B cell (primary cell): Measurements from ENCODE around the gene C22orf31. TPM values are rescaled to one million over a fixed set of nuclear protein-coding genes. Genes with fewer than 3 reads are reported as not detected.

Source experiments
- ATAC-seq: fragments of 200-7000 bp; cut with Tn5 transposase; one replicate; pipeline ENCODE4 v1.10.0; 2021; ENCODE audit warnings: low read depth, mild to moderate bottlenecking, moderate number of reproducible peaks, moderate library complexity
- CTCF ChIA-PET: fragments of 350-600 bp; sonication (Branson Sonifier 250); formaldehyde crosslinking; loops from one replicate; lab custom pipeline; 2021; ENCODE audit warnings: antibody characterized with exemption, inconsistent platforms; lab: Charles Lee
- POLR2A ChIA-PET: fragments of 350-600 bp; sonication (Branson Sonifier 250); formaldehyde crosslinking; loops from one replicate; lab custom pipeline; 2021; ENCODE audit warnings: antibody characterized with exemption; lab: Charles Lee
- DNase-seq: peaks from one replicate; pipeline ENCODE4 v3.0.0; 2013
- H2AFZ ChIP-seq: 2 replicates; pipeline ENCODE4 v1.6.1; 2012; ENCODE audit warnings: mild to moderate bottlenecking, low read depth, low read length; ENCODE audit not compliant: insufficient read depth, poor library complexity, severe bottlenecking
- H3K27ac ChIP-seq, 2 donors: 1 replicate in 1 of 2; 2 replicates in 1 of 2; pipeline ENCODE4 v1.5.1; 2012 to 2013; ENCODE audit warnings: low read length in 2 of 2, mild to moderate bottlenecking in 2 of 2, moderate library complexity in 1 of 2
- H3K27me3 ChIP-seq, 4 experiments: fragments of 200-600 bp in 1 of 4; sonication (generic) in 1 of 4; replicated peaks in 1 of 4; 1 replicate in 2 of 4; 2 replicates in 2 of 4; pipeline versions ENCODE4 v1.6.1 to v1.7.0; 2013 to 2016; ENCODE audit warnings: low read length in 3 of 4, mild to moderate bottlenecking in 2 of 4, mixed read lengths in 1 of 4, moderate library complexity in 1 of 4; ENCODE audit not compliant: insufficient read depth in 4 of 4, control insufficient read depth in 3 of 4; ENCODE audit errors: control extremely low read depth in 1 of 4
- H3K36me3 ChIP-seq, 2 experiments: replicated peaks in 1 of 2; 1 replicate in 1 of 2; 2 replicates in 1 of 2; pipeline versions ENCODE4 v1.6.1 to v1.7.1; 2013; ENCODE audit warnings: low read length in 1 of 2; ENCODE audit not compliant: insufficient read depth in 2 of 2, control insufficient read depth in 1 of 2; ENCODE audit errors: control extremely low read depth in 1 of 2, extremely low read depth in 1 of 2
- H3K4me1 ChIP-seq, 2 donors: fragments of 200-600 bp in 1 of 2; sonication (generic) in 1 of 2; 1 replicate in 1 of 2; 2 replicates in 1 of 2; pipeline versions ENCODE4 v1.5.1 to v1.6.1; 2013 to 2017; ENCODE audit warnings: low read length in 2 of 2; ENCODE audit not compliant: control insufficient read depth in 2 of 2, insufficient read depth in 2 of 2
- H3K4me2 ChIP-seq: replicated peaks from 2 replicates; pipeline ENCODE3; 2012; ENCODE audit warnings: mild to moderate bottlenecking, low read depth, low read length; ENCODE audit not compliant: poor library complexity, severe bottlenecking
- H3K4me3 ChIP-seq, 5 experiments: fragments of 200-600 bp in 1 of 5; sonication (generic) in 1 of 5; 1 replicate in 3 of 5; 2 replicates in 2 of 5; pipeline versions ENCODE4 v1.5.1 to v1.7.0; 2011 to 2016; ENCODE audit warnings: low read length in 4 of 5, mild to moderate bottlenecking in 4 of 5, low read depth in 2 of 5, control low read depth in 1 of 5, moderate library complexity in 1 of 5; ENCODE audit not compliant: insufficient read depth in 1 of 5; ENCODE audit errors: control extremely low read depth in 1 of 5, extremely low read depth in 1 of 5
- H3K79me2 ChIP-seq: fragments of 200-600 bp; sonication (generic); one replicate; pipeline ENCODE4 v1.6.0; 2016; ENCODE audit warnings: low read length; ENCODE audit not compliant: control insufficient read depth, insufficient read depth
- H3K9ac ChIP-seq: fragments of 200-600 bp; sonication (generic); 2 replicates; pipeline ENCODE4 v1.6.1; 2017; ENCODE audit warnings: mild to moderate bottlenecking, low read length, moderate library complexity
- H3K9me3 ChIP-seq, 3 donors: one replicate each; pipeline versions ENCODE4 v1.6.1 to v1.7.1; 2013; ENCODE audit warnings: low read length in 2 of 3; ENCODE audit not compliant: control insufficient read depth in 2 of 3, insufficient read depth in 1 of 3; ENCODE audit errors: control extremely low read depth in 1 of 3
- H4K20me1 ChIP-seq: 2 replicates; pipeline ENCODE4 v1.6.0; 2012; ENCODE audit warnings: mild to moderate bottlenecking, low read length; ENCODE audit not compliant: insufficient read depth, control insufficient read depth, poor library complexity, severe bottlenecking
- H3K27ac Mint-ChIP-seq: one replicate; pipeline ENCODE4 v1.8.0; 2021; ENCODE audit warnings: mixed read lengths
- H3K27me3 Mint-ChIP-seq: one replicate; pipeline ENCODE4 v1.8.0; 2021; ENCODE audit warnings: mixed read lengths
- H3K4me1 Mint-ChIP-seq: one replicate; pipeline ENCODE4 v1.8.0; 2021; ENCODE audit warnings: mixed read lengths
- H3K4me3 Mint-ChIP-seq: one replicate; pipeline ENCODE4 v1.8.0; 2021; ENCODE audit warnings: mixed read lengths
- H3K9me3 Mint-ChIP-seq: one replicate; pipeline ENCODE4 v1.8.0; 2022; ENCODE audit warnings: mixed read lengths; ENCODE audit not compliant: insufficient read depth
- CTCF ChIP-seq: fragments of 200-600 bp; IDR thresholded peaks from one replicate; pipeline ENCODE4 v1.8.0; 2022; ENCODE audit warnings: antibody characterized with exemption, mild to moderate bottlenecking
- EZH2 ChIP-seq: IDR thresholded peaks from 2 replicates; pipeline ENCODE4 v1.6.1; 2012; ENCODE audit warnings: borderline replicate concordance, low read depth, mild to moderate bottlenecking, moderate library complexity, low read length; ENCODE audit not compliant: insufficient read depth, poor library complexity, severe bottlenecking
- WGBS: methylation state at CpG from one replicate; pipeline ENCODE4 v1.1.5; 2013; ENCODE audit warnings: missing lambda C conversion rate; ENCODE audit not compliant: insufficient coverage; 5-methylcytosine and 5-hydroxymethylcytosine counted together
- intact Hi-C: fragments of 100-400 bp; cut with micrococcal nuclease; formaldehyde crosslinking; loops from one replicate; pipeline ENCODE4 v1.10.0; 2022
- polyA plus RNA-seq: library from polyadenylated mRNA; depleted of rRNA; stranded (reverse); fragments of >200 nt; gene quantifications from 2 replicates; pipeline ENCODE4 v1.2.3, GENCODE V29; 2012
- total RNA-seq, 2 donors: library from RNA; stranded (reverse); fragments of 120-200 nt in 1 of 2; gene quantifications; 1 replicate in 1 of 2; 2 replicates in 1 of 2; pipeline versions ENCODE4 v1.2.3 to v1.2.4, GENCODE V29; 2013 to 2022

C22orf31 gene
- total and polyA plus RNA-seq, 2 donors (not counting 1 experiment from before 2014, with no cell fraction given), result not detected

- DNase-seq, result no peak
- no peaks in the 10 kb centered on the region for H3K36me3 ChIP-seq
- no peak for ATAC-seq
- intact Hi-C loops, result no loop called here
- Mint-ChIP-seq H3K4me1 (no peaks in the 10 kb centered on the region), H3K27ac (no peak overlapping the region), H3K9me3 (no peaks in the 10 kb centered on the region), H3K27me3 (peaks cover 21% of the 10 kb centered on the region), H3K4me3 (no peak overlapping the region)
- H3K4me3 ChIP-seq, result no peak overlapping the region
- WGBS, result 66% methylated on average over 3 of the region's 7 CpGs
- ChIA-PET POLR2A (no interaction called here), CTCF (interaction anchor here (1.2 kb wide), 1 partner anchor 163 kb away, joined by 3 read pairs; no protein-coding TSS in a partner anchor)
- peaks cover 0 to 10% (median 6%) of the 10 kb centered on the region in 4 experiments for H3K27me3 ChIP-seq
- H3K9ac ChIP-seq, result no peak overlapping the region
- no peak overlapping the region for H2AFZ ChIP-seq
- H3K4me1 ChIP-seq, result no peaks in the 10 kb centered on the region
- TF ChIP-seq CTCF, result no peak
- no peak for TF ChIP-seq EZH2
- H3K79me2 ChIP-seq, result no peaks in the 10 kb centered on the region
- no peaks in the 10 kb centered on the region for H3K9me3 ChIP-seq
- no peak overlapping the region for H3K27ac ChIP-seq
- H4K20me1 ChIP-seq, result no peaks in the 10 kb centered on the region
- no peak overlapping the region for H3K4me2 ChIP-seq
Measured at GRCh38 chr22:29082826-29083545, 21.4 kb upstream of the C22orf31 start.

- Histone ChIP-seq H3K4me2 (no peak overlapping the region), H4K20me1 (no peaks in the 10 kb centered on the region), H3K9ac (no peak overlapping the region), H3K4me1 (no peaks in the 10 kb centered on the region), H2AFZ (no peak overlapping the region), H3K36me3 (no peaks in the 10 kb centered on the region), H3K27me3 (peaks cover 0 to 11% (median 7%) of the 10 kb centered on the region in 4 experiments), H3K27ac (no peak overlapping the region), H3K9me3 (no peaks in the 10 kb centered on the region), H3K4me3 (no peak overlapping the region), H3K79me2 (no peaks in the 10 kb centered on the region)
- POLR2A ChIA-PET, result no interaction called here
- H3K27me3 Mint-ChIP-seq, result peaks cover 26% of the 10 kb centered on the region
- DNase-seq (no peak), ATAC-seq (no peak)
- CTCF ChIA-PET, result interaction anchor here (1.2 kb wide), 1 partner anchor 164 kb away, joined by 3 read pairs; no protein-coding TSS in a partner anchor
- no peaks in the 10 kb centered on the region for H3K9me3 Mint-ChIP-seq
- no peak overlapping the region for H3K27ac Mint-ChIP-seq
- intact Hi-C loops, result no loop called here
- no peaks in the 10 kb centered on the region for H3K4me1 Mint-ChIP-seq
- H3K4me3 Mint-ChIP-seq, result no peak overlapping the region
- no peak for TF ChIP-seq CTCF
- no CpG with 5 or more reads among the region's 3 CpGs for WGBS
Measured at GRCh38 chr22:29081517-29082236, 20.0 kb upstream of the C22orf31 start.
